GM12875 (cell line): ENCODE data around the gene PPP6R2.

Experiments
- H3K4me3 ChIP-seq: one replicate; pipeline ENCODE4 v1.5.1; 2011; ENCODE audit warnings: low read depth, low read length, control low read depth
- TF ChIP-seq, protein P1 (sequence below): IDR thresholded peaks from 2 replicates; pipeline ENCODE4 v1.5.1; 2011; ENCODE audit warnings: low read depth, mild to moderate bottlenecking, control low read depth, inconsistent platforms, low read length, moderate library complexity, borderline replicate concordance; ENCODE audit not compliant: insufficient read depth

The PPP6R2 gene

DNA sequence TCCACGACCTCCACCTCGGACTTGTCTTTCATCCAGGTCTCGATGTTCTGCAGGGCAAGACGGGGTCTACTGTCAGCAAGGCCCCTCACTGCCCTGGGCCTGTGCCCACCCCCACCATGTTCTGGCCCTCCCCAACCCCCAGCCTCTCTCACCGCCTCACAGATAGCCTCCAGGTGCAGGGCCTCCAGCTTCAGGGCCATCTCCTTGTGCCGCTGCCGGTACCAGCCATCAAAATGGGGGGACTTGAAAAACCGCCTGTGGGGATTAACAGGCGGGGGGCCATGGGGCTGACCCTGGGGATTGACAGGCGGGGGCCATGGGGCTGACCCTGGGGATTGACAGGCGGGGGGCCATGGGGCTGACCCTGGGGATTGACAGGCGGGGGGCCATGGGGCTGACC lies 30.8 kb upstream of the PPP6R2 start:
- no peak overlapping the region for H3K4me3 ChIP-seq
- TF ChIP-seq, protein P1, sequence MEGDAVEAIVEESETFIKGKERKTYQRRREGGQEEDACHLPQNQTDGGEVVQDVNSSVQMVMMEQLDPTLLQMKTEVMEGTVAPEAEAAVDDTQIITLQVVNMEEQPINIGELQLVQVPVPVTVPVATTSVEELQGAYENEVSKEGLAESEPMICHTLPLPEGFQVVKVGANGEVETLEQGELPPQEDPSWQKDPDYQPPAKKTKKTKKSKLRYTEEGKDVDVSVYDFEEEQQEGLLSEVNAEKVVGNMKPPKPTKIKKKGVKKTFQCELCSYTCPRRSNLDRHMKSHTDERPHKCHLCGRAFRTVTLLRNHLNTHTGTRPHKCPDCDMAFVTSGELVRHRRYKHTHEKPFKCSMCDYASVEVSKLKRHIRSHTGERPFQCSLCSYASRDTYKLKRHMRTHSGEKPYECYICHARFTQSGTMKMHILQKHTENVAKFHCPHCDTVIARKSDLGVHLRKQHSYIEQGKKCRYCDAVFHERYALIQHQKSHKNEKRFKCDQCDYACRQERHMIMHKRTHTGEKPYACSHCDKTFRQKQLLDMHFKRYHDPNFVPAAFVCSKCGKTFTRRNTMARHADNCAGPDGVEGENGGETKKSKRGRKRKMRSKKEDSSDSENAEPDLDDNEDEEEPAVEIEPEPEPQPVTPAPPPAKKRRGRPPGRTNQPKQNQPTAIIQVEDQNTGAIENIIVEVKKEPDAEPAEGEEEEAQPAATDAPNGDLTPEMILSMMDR: no peak

DNA sequence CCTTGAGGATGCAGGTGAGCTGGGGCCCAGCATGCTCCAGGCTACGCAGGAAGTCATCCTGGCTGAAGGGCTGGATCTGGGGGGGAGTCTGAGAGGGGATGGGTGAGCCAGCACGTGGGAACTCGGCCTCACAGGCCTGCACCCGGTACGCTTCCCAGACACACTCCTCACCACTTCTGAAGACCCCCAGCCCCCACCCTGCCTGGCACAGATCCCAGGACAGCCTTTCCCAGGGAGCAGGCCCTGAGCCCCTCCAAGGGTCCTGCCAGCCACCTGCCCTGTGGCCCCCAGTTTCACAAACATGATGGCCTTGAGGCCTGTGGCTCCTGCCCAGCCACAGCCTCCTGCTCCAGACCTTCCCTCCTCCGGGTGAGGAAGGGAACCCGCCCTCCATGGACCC lies 30.1 kb upstream of the PPP6R2 start:
- TF ChIP-seq, protein P1: no peak
- no peak overlapping the region for H3K4me3 ChIP-seq

DNA sequence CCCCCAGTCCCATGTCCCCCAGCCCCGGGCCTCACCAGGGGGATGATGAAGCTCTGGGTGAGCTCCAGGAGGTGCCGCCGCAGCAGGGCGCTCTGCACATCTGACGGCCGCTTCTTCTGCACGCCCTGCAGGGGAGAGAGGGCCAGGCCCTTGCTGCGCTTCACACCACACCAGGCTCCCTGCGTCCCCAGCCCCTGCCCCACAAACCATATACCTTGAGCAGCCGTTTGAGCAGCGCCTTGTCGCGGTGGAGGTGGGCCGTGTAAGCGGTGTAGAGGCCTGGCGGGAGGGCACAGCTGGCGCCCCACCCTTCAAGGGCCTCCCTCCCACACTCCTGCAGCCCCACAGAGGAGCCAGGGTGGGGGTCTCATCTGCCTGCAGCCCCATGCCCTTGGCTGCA lies 29.5 kb upstream of the PPP6R2 start:
- peak overlapping the region; percentile 68 for H3K4me3 ChIP-seq
- TF ChIP-seq, protein P1: no peak

DNA sequence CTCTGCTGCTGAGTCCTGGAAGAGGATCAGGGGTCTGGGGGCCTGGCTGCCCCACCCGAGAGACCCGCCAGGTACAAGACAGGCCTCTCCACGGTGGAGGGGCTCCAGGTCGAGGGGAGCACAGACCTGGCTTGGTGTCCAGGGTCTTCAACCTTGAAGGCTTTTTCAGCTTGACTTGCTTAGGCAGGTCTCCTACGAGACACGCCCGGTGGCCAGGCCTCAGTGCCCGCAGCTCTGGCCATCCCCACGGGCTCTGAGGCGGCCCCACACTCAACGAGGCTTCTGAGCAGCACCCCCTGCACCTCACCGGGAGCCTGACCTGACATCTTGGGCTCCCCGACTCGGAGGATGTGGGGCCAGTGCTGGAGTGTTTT lies 29.1 kb upstream of the PPP6R2 start:
- peak overlapping the region; percentile 68 for H3K4me3 ChIP-seq
- TF ChIP-seq, protein P1: no peak

DNA sequence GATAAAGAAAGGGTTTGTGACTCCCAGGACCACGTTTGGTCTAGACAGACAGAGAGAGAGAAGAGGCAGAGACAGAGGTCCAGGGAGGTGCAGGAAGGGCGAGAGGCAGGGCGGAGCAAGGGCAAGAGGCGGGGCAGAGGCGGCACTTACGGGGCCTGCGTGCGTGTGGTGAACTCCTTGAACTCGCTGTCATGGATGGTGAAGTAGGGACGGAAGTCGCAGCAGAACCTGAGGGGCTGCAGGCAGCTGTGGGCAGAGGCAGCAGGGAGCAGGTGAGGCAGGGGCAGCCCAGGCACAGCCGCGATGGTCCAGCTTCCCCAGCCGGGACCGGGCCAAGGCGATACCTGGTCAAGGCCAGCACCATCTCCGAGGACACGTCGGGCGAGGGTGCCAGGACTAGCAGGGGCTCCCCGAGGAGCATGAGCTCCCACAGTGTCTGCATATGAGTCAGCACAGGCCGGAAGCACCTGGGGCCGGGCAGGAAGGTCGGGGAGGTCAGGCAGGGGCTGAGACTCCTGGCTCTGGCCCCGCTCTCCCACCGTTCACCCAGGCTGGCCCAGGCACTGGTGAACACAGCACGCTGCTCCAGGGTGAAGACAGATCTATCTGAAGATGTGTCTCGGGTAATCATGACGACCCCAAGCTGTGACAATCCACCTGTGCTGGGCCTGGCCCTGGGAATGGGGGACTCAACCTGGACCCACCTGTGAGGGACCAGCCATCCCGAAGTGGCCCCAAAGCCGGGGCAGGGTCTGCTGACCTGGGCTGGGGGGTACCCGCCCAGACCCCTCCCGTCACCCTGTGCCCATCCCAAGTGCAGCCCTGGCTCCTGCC lies 28.5 kb upstream of the PPP6R2 start:
- TF ChIP-seq, protein P1: no peak
- H3K4me3 ChIP-seq: peak overlapping the region; percentile 68

DNA sequence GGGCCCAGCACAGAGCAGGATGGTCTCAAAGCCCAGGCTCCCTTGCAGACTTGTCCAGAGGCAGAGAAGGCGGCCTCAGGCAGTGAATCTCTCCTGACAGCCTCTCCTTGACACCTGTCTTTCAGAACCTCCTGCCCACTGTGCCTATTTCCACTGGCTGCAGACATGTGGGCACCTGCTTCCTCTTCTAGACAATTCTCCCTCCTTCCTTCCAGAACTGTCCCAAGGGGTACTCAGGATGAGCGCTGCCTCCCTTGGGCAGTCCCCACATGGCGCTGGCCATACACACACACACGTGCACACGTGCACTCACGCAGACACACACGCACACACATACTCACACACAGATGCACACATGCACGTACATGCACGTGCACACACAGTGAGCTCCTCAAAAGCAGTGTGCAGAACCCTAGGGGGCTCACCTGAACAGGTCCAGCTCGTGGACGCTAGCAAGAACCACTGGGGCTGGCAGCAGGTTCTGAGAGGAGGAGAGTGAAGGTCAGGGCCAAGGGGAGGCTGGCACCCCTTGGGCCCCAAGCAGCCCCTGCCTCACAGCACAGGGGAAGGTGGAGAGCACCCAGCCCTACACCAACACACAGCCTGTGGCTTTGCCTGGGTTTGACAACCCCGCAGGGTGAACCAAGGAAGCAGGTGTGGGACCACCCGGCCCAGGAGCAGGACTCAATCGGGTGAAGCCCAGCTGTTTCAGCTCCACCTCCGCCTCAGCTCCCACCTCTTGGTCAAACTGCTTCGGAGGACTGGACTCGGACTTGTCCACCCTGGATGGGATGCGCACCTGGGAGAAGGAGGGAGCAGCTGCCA lies 27.6 kb upstream of the PPP6R2 start:
- peak overlapping the region; percentile 68 for H3K4me3 ChIP-seq
- TF ChIP-seq, protein P1: no peak
